Ishikawa (cell line): ENCODE data around the gene GUCY1A1.

Experiments used
- CEBPB ChIP-seq: IDR thresholded peaks from 2 replicates; pipeline ENCODE4 v1.6.1; 2012
- CREB1 ChIP-seq: IDR thresholded peaks from 2 replicates; pipeline ENCODE4 v1.6.1; 2012; ENCODE audit warnings: low read depth
- EGR1 ChIP-seq: IDR thresholded peaks from 2 replicates; pipeline ENCODE4 v1.6.1; 2012
- EP300 ChIP-seq: IDR thresholded peaks from 2 replicates; pipeline ENCODE4 v1.6.1; 2012; ENCODE audit warnings: borderline replicate concordance
- FOXM1 ChIP-seq: IDR thresholded peaks from 2 replicates; pipeline ENCODE4 v1.6.1; 2012; ENCODE audit warnings: low read depth, borderline replicate concordance
- MAX ChIP-seq: IDR thresholded peaks from 2 replicates; pipeline ENCODE4 v1.6.1; 2012
- NFIC ChIP-seq: IDR thresholded peaks from 2 replicates; pipeline ENCODE4 v1.6.1; 2012
- RAD21 ChIP-seq: IDR thresholded peaks from 2 replicates; pipeline ENCODE4 v1.6.1; 2012; ENCODE audit warnings: low read depth
- REST ChIP-seq: IDR thresholded peaks from 2 replicates; pipeline ENCODE4 v1.6.1; 2012; ENCODE audit warnings: low read depth, mild to moderate bottlenecking
- TAF1 ChIP-seq: IDR thresholded peaks from 2 replicates; pipeline ENCODE4 v1.6.1; 2012; ENCODE audit warnings: low read depth, mild to moderate bottlenecking
- TCF12 ChIP-seq: IDR thresholded peaks from 2 replicates; pipeline ENCODE4 v1.6.1; 2012; ENCODE audit warnings: low read depth
- TEAD4 ChIP-seq: IDR thresholded peaks from 2 replicates; pipeline ENCODE4 v1.6.1; 2012
- USF1 ChIP-seq: IDR thresholded peaks from 2 replicates; pipeline ENCODE4 v1.6.1; 2012
- YY1 ChIP-seq: IDR thresholded peaks from 2 replicates; pipeline ENCODE4 v1.6.1; 2012; ENCODE audit warnings: low read depth
- ZBTB7A ChIP-seq: IDR thresholded peaks from 2 replicates; pipeline ENCODE4 v1.6.1; 2012; ENCODE audit warnings: low read depth

The GUCY1A1 gene

GRCh38 chr4:155713911-155714310 is 47.3 kb downstream of the GUCY1A1 start:
- no peak for TF ChIP-seq TEAD4
- no peak for TF ChIP-seq EP300
- TF ChIP-seq CEBPB: no peak
- TF ChIP-seq CREB1: no peak
- no peak for TF ChIP-seq REST
- no peak for TF ChIP-seq YY1
- no peak for TF ChIP-seq TCF12
- no peak for TF ChIP-seq RAD21
- TF ChIP-seq EGR1: no peak
- no peak for TF ChIP-seq USF1
- no peak for TF ChIP-seq ZBTB7A

GRCh38 chr4:155722336-155722735 is 55.7 kb downstream of the GUCY1A1 start:
- no peak for TF ChIP-seq MAX
- no peak for TF ChIP-seq EGR1
- TF ChIP-seq CEBPB: no peak
- no peak for TF ChIP-seq FOXM1
- no peak for TF ChIP-seq EP300
- TF ChIP-seq REST: no peak
- no peak for TF ChIP-seq USF1
- no peak for TF ChIP-seq YY1
- TF ChIP-seq NFIC: no peak

GRCh38 chr4:155722816-155723499 is 56.3 kb downstream of the GUCY1A1 start:
- no peak for TF ChIP-seq CREB1
- no peak for TF ChIP-seq USF1
- no peak for TF ChIP-seq TEAD4
- no peak for TF ChIP-seq YY1
- TF ChIP-seq TAF1: no peak
- no peak for TF ChIP-seq TCF12
- TF ChIP-seq ZBTB7A: no peak
- no peak for TF ChIP-seq REST
- no peak for TF ChIP-seq CEBPB
- no peak for TF ChIP-seq FOXM1
- TF ChIP-seq EP300: no peak
- TF ChIP-seq MAX: no peak
- no peak for TF ChIP-seq EGR1
- TF ChIP-seq NFIC: no peak

- no peak for TF ChIP-seq REST
- TF ChIP-seq NFIC: no peak
- no peak for TF ChIP-seq TAF1
- TF ChIP-seq ZBTB7A: no peak
- no peak for TF ChIP-seq EP300
- TF ChIP-seq EGR1: no peak
These were observed 58.1 kb downstream of the GUCY1A1 start for GRCh38 chr4:155724731-155725130.
